GM12878 (cell line): ENCODE measurements around the gene PPIL6. TPM values are rescaled to one million over a fixed set of nuclear protein-coding genes. Genes with fewer than 3 reads are reported as not detected.

Source experiments
- ATAC-seq: fragments of 200-7000 bp; cut with Tn5 transposase; 3 replicates; pipeline ENCODE4 v1.9.1; 2020; ENCODE audit warnings: mild to moderate bottlenecking, moderate library complexity
- BruUV-seq: library from RNA; stranded (reverse); fragments of 400-500 nt; replicated peaks from 2 replicates; lab custom pipeline; 2021; lab: Mats Ljungman, UMichigan
- CTCF ChIA-PET: fragments of 300-600 bp; sonication (Branson Sonifier 250); formaldehyde crosslinking; extraction: SDS; loops from one replicate; lab custom pipeline; 2021; ENCODE audit warnings: inconsistent platforms; lab: Yijun Ruan, JAX
- POLR2A ChIA-PET: fragments of 350-600 bp; formaldehyde crosslinking; extraction: SDS; loops from one replicate; lab custom pipeline; 2021; ENCODE audit warnings: inconsistent platforms; lab: Charles Lee
- RAD21 ChIA-PET: fragments of 300-600 bp; sonication (Branson Sonifier 250); formaldehyde crosslinking; loops from one replicate; lab custom pipeline; 2023; ENCODE audit warnings: antibody characterized with exemption; ENCODE audit not compliant: unreplicated experiment; lab: Charles Lee
- SMC1A ChIA-PET: fragments of 300-600 bp; sonication (Branson Sonifier 250); formaldehyde crosslinking; loops from one replicate; lab custom pipeline; 2023; ENCODE audit not compliant: unreplicated experiment, uncharacterized antibody; lab: Charles Lee
- DNase-seq: peaks from one replicate; pipeline ENCODE4 v3.0.0-alpha.2; 2011; ENCODE audit warnings: low read depth, low spot score
- FAIRE-seq: peaks from 3 replicates; lab custom pipeline; 2011; peaks lifted over from hg19 to GRCh38; lab: Jason Lieb, UNC
- H2AFZ ChIP-seq: 2 replicates; pipeline ENCODE4 v1.6.0; 2011; ENCODE audit warnings: low read depth, low read length, control low read depth; ENCODE audit not compliant: control insufficient read depth
- H3K27ac ChIP-seq: 2 replicates; pipeline ENCODE4 v1.5.1; 2011; ENCODE audit warnings: control low read depth; ENCODE audit not compliant: control insufficient read depth, insufficient read depth
- H3K27me3 ChIP-seq, 2 experiments: replicated peaks in 1 of 2; 2 replicates each; pipeline versions ENCODE4 v1.6.0 to v1.6.1; 2011; ENCODE audit warnings: low read length in 1 of 2; ENCODE audit not compliant: control insufficient read depth in 2 of 2, insufficient read depth in 2 of 2
- H3K36me3 ChIP-seq, 2 experiments: 2 replicates each; pipeline ENCODE4 v1.5.1; 2011; ENCODE audit warnings: low read length in 1 of 2; ENCODE audit not compliant: control insufficient read depth in 2 of 2, insufficient read depth in 2 of 2
- H3K4me1 ChIP-seq: 2 replicates; pipeline ENCODE4 v1.6.1; 2011; ENCODE audit warnings: mild to moderate bottlenecking, low read length, moderate library complexity, mixed read lengths; ENCODE audit not compliant: control insufficient read depth, insufficient read depth
- H3K4me2 ChIP-seq: 2 replicates; pipeline ENCODE4 v1.6.0; 2011; ENCODE audit warnings: control low read depth; ENCODE audit not compliant: control insufficient read depth, insufficient read depth
- H3K4me3 ChIP-seq: fragments of 200-600 bp; sonication (generic); 2 replicates; pipeline ENCODE4 v1.5.1; 2016
- H3K79me2 ChIP-seq: 2 replicates; pipeline ENCODE4 v1.6.0; 2011; ENCODE audit warnings: low read length; ENCODE audit not compliant: control insufficient read depth, insufficient read depth
- H3K9ac ChIP-seq: 2 replicates; pipeline ENCODE4 v1.8.0; 2011; ENCODE audit warnings: low read length, control low read depth, mixed read lengths; ENCODE audit not compliant: control insufficient read depth, insufficient read depth
- H3K9me3 ChIP-seq: replicated peaks from 3 replicates; pipeline ENCODE4 v1.5.1; 2011; ENCODE audit warnings: mild to moderate bottlenecking, low read length; ENCODE audit not compliant: control insufficient read depth, insufficient read depth
- H4K20me1 ChIP-seq: 2 replicates; pipeline ENCODE4 v1.6.0; 2011; ENCODE audit not compliant: control insufficient read depth, insufficient read depth
- BMI1 ChIP-seq: fragments of 450-650 bp; IDR thresholded peaks from 2 replicates; pipeline ENCODE4 v1.6.1; 2016; ENCODE audit warnings: mild to moderate bottlenecking, moderate library complexity, borderline replicate concordance
- BRCA1 ChIP-seq: IDR thresholded peaks from 2 replicates; pipeline ENCODE4 v1.6.1; 2011; ENCODE audit warnings: low read depth, low read length, improper control_type of control experiment
- CBX3 ChIP-seq: fragments of 200-600 bp; sonication (generic); IDR thresholded peaks from 2 replicates; pipeline ENCODE4 v1.6.1; 2016; ENCODE audit warnings: low read depth, borderline replicate concordance
- CBX5 ChIP-seq: sonication (generic); IDR thresholded peaks from 2 replicates; pipeline ENCODE4 v1.6.1; 2016; ENCODE audit warnings: low read depth, moderate library complexity, mild to moderate bottlenecking, inconsistent platforms
- CEBPB ChIP-seq, 2 experiments: fragments of 150-350 bp in 1 of 2; IDR thresholded peaks; 2 replicates each; pipeline ENCODE4 v1.6.1; 2012 to 2014; ENCODE audit warnings: low read depth in 2 of 2, low read length in 2 of 2, borderline replicate concordance in 1 of 2, inconsistent platforms in 1 of 2
- CREB1 ChIP-seq: IDR thresholded peaks from 2 replicates; pipeline ENCODE4 v1.6.1; 2012; ENCODE audit warnings: low read depth, mild to moderate bottlenecking, inconsistent platforms
- EZH2 ChIP-seq: IDR thresholded peaks from 2 replicates; pipeline ENCODE4 v1.6.1; 2012; ENCODE audit warnings: low read depth, mild to moderate bottlenecking, control low read depth, inconsistent platforms, low read length, borderline replicate concordance; ENCODE audit not compliant: control insufficient read depth
- FOXK2 ChIP-seq: fragments of 450-650 bp; IDR thresholded peaks from 2 replicates; pipeline ENCODE4 v1.6.1; 2017; ENCODE audit warnings: mild to moderate bottlenecking, moderate library complexity
- MEF2B ChIP-seq: fragments of 450-650 bp; IDR thresholded peaks from 2 replicates; pipeline ENCODE4 v1.6.1; 2018; ENCODE audit warnings: mild to moderate bottlenecking, moderate library complexity; ENCODE audit not compliant: partially characterized antibody, poor library complexity, severe bottlenecking
- NBN ChIP-seq: fragments of 450-650 bp; IDR thresholded peaks from 2 replicates; pipeline ENCODE4 v1.6.1; 2016
- PAX5 ChIP-seq: IDR thresholded peaks from 2 replicates; pipeline ENCODE4 v1.6.1; 2011; ENCODE audit warnings: low read depth, low read length, borderline replicate concordance
- PBX3 ChIP-seq: IDR thresholded peaks from 2 replicates; pipeline ENCODE4 v1.6.1; 2011; ENCODE audit warnings: mild to moderate bottlenecking, low read depth, low read length, moderate library complexity; ENCODE audit not compliant: insufficient replicate concordance
- REST ChIP-seq: IDR thresholded peaks from 2 replicates; pipeline ENCODE4 v1.6.1; 2012; ENCODE audit warnings: mild to moderate bottlenecking, low read depth, low read length
- SRF ChIP-seq, 2 experiments: IDR thresholded peaks; 2 replicates each; pipeline ENCODE4 v1.6.1; 2011; ENCODE audit warnings: low read depth in 2 of 2, low read length in 2 of 2, mild to moderate bottlenecking in 1 of 2, moderate library complexity in 1 of 2
- WGBS: methylation state at CpG from one replicate; pipeline ENCODE4 v1.1.6; 2016; ENCODE audit warnings: low lambda C conversion rate; ENCODE audit not compliant: insufficient replicate concordance, insufficient coverage; ENCODE audit errors: missing lambda C conversion rate; 5-methylcytosine and 5-hydroxymethylcytosine counted together
- in situ Hi-C: fragments of 300-500 bp; cut with MboI; formaldehyde crosslinking; loops from 9 replicates; pipeline ENCODE4 v1.14.3; 2018; ENCODE audit warnings: mixed read lengths
- intact Hi-C: fragments of 100-400 bp; cut with micrococcal nuclease; formaldehyde crosslinking; loops from one replicate; pipeline ENCODE4 v1.14.2; 2022; ENCODE audit not compliant: unreplicated experiment
- polyA plus RNA-seq, 11 experiments: library from polyadenylated mRNA; depleted of rRNA in 4 of 11; unstranded in 6 of 11; stranded (reverse) in 5 of 11; fragments of >200 nt; fragmentation: Nextera tagmentation in 4 of 11; fragmentation: Illumina TruSeq in 1 of 11; extraction: Ambion mirVana in 4 of 11; extraction: Trizol in 1 of 11; gene quantifications; 1 replicate in 1 of 11; 2 replicates in 10 of 11; pipeline versions ENCODE4 v1.2.1 to v1.2.3, GENCODE V29; 2011 to 2016; ENCODE audit warnings: inconsistent platforms in 2 of 11, missing spikeins in 2 of 11, low read depth in 1 of 11
- total RNA-seq, 4 experiments: library from RNA; depleted of rRNA in 3 of 4; stranded (reverse); fragments of >200 nt in 3 of 4; fragmentation: Illumina TruSeq in 1 of 4; extraction: Trizol in 1 of 4; gene quantifications; 2 replicates each; pipeline versions ENCODE4 v1.2.1 to v1.2.3, GENCODE V29; 2013 to 2021
- TF ChIP-seq, protein P1 (sequence below): fragments of 450-650 bp; IDR thresholded peaks from 2 replicates; pipeline ENCODE4 v1.6.1; 2017; ENCODE audit warnings: low read depth, mild to moderate bottlenecking, moderate library complexity

Gene PPIL6
- total and polyA plus RNA-seq, 10 of the 15 experiments (the other 5 are each of a cell fraction or from before 2014, with no cell fraction given): 0.01 to 0.26 (median 0.12) TPM; not detected in 5

DNA sequence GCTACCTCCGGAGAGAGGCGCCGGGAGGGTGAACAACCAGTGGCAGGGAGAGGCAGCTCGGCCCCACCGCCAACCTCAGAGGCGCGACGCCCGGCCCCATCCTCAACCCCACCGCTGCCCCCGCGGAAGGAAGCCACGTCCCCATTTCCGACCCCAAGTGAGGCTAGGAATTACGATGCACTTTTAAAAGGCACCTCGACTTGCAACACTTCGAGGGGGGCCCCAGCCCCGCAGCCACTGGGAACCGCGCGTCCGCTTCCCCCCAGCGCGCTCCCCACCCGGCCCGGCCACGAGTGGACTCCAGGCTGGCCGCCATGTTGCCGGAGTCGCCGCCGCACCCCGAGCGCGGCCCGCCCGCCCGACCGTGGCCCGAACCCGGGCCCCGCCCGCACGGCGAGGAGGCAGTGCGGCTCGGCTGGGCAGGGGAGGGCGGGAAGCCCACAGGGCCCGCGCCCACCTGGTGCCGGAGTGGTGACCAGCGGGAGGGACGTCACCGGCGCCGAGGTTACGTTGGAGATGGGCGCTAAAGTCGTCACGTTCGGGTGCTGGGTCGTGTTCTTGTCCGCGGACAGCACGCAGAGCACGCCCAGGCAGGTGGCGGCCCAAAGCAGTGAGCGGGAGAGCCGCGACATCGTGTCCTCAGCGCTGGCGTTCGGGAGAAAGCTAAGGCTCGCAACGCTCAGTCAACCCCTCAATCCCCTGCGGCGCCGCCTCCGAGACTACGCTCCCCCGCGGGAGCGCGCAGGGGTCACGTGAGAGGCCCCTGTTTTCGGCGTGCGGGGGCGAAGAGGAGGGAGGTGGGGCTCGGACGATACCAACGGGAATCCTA is 58.5 kb downstream of the PPIL6 start, which contains the start of gene CD164:
Gene CD164 (minus strand): TSS at position 721 of the 829 bp plus-strand sequence. CDS start 89 bp downstream, at position 632.
- SMC1A ChIA-PET: interaction anchor here (0.8 to 5.5 kb wide), 11 partner anchors 10 to 310 kb away, joined by 3 to 95 read pairs (median 7); no protein-coding TSS in a partner anchor
- ATAC-seq (peak; percentile 72), DNase-seq (peak; percentile 83), FAIRE-seq (no peak)
- under 1% methylated on average over 48 of the region's 93 CpGs for WGBS
- peak within 1 kb of the TSS; percentile 78 for H3K4me2 ChIP-seq
- intact Hi-C loops: loop anchor here (1.0 to 10.0 kb wide), 5 partner anchors 58 to 827 kb away; partner anchors contain the start of genes CEP57L1, MICAL1, PPIL6 and SESN1
- H3K9ac ChIP-seq: peak within 1 kb of the TSS; percentile 98
- POLR2A ChIA-PET: interaction anchor here (0.9 to 2.1 kb wide), 6 partner anchors 8 to 287 kb away, joined by 3 to 17 read pairs (median 5); partner anchors contain the start of genes MICAL1, PPIL6, SESN1 and SMPD2
- no peaks in the 10 kb centered on the region for H3K9me3 ChIP-seq
- RAD21 ChIA-PET: interaction anchor here (0.7 to 5.3 kb wide), 18 partner anchors 9 to 372 kb away, joined by 3 to 87 read pairs (median 5); partner anchors contain the start of genes MICAL1, PPIL6, SESN1 and SMPD2
- H3K4me1 ChIP-seq: peaks cover 8% of the 10 kb centered on the region
- peaks cover under 1% of the 10 kb centered on the region; the same call in 1 of the 2 replicates for H4K20me1 ChIP-seq
- CTCF ChIA-PET: interaction anchor here (0.6 to 5.0 kb wide), 15 partner anchors 8 to 346 kb away, joined by 3 to 128 read pairs (median 4); partner anchors contain the start of genes CEP57L1, MICAL1, PPIL6 and SESN1
- BruUV-seq: no TSS peak
- H3K27ac ChIP-seq: peak within 1 kb of the TSS; percentile 100
- peaks cover 54% of the 10 kb centered on the region for H3K79me2 ChIP-seq
- in situ Hi-C loops: loop anchor here (5.0 to 10.0 kb wide), 3 partner anchors 200 to 827 kb away; partner anchors contain the start of gene CEP57L1
- peak within 1 kb of the TSS; percentile 86 for H3K4me3 ChIP-seq
- H3K27me3 ChIP-seq: no peaks in the 10 kb centered on the region
- H2AFZ ChIP-seq: peak within 1 kb of the TSS; percentile 100
- peaks cover 0 to 6% of the 10 kb centered on the region in 2 experiments; a peak in 3 of 4 replicates for H3K36me3 ChIP-seq
- TF ChIP-seq CBX5: no peak
- peak; percentile 55; the same call in 1 of the 2 replicates for TF ChIP-seq PAX5
- TF ChIP-seq CREB1: peak; percentile 86
- no peak for TF ChIP-seq PBX3
- TF ChIP-seq, protein P1, sequence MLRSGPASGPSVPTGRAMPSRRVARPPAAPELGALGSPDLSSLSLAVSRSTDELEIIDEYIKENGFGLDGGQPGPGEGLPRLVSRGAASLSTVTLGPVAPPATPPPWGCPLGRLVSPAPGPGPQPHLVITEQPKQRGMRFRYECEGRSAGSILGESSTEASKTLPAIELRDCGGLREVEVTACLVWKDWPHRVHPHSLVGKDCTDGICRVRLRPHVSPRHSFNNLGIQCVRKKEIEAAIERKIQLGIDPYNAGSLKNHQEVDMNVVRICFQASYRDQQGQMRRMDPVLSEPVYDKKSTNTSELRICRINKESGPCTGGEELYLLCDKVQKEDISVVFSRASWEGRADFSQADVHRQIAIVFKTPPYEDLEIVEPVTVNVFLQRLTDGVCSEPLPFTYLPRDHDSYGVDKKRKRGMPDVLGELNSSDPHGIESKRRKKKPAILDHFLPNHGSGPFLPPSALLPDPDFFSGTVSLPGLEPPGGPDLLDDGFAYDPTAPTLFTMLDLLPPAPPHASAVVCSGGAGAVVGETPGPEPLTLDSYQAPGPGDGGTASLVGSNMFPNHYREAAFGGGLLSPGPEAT: no peak
- no peak for TF ChIP-seq SRF (IDR thresholded peaks at IDR 0.05; ENCODE audit: low read depth in 2 of 2, low read length in 2 of 2)
- TF ChIP-seq CEBPB (IDR thresholded peaks at IDR 0.05; ENCODE audit: borderline replicate concordance in 1 of 2, low read depth in 2 of 2, low read length in 2 of 2): no peak
- TF ChIP-seq REST: no peak
- TF ChIP-seq FOXK2: no peak
- TF ChIP-seq EZH2: no peak
- TF ChIP-seq BMI1: no peak
- TF ChIP-seq NBN: no peak
- TF ChIP-seq CBX3: no peak
- no peak for TF ChIP-seq MEF2B
- TF ChIP-seq BRCA1: no peak
